CD4-positive, alpha-beta T cell treated with Interferon alpha-2 for 1 hour (primary cell): ENCODE measurements around the gene OIT3.
"Not testable (repeated sequence)": the region's sequence is repeated elsewhere in the genome, so short reads cannot be mapped to it uniquely, and the experiment has no call there.

ENCODE experiments used
- DNase-seq, 2 donors: peaks; one replicate each; pipeline ENCODE4 v3.0.0-alpha.2; 2020 to 2022

OIT3 gene

DNA sequence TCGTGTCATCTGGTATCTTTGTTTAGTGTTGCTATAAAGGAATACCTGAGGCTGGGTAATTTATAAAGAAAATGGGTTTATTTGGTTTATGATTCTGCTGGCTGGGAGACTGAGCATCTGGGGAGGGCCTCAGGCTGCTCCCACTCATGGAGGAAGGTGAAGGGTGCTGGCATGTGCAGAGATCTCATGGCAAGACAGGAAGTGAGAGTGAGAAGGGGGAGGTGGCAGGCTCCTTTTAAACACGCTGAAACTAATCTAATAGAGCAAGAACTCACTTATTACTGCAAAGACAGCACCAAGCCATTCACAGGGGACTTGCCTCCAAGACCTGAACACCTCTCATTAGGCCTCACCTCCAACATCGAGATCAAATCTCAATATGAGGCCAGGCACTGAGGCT is 11.3 kb downstream of the OIT3 start:
- no peak for DNase-seq

DNA sequence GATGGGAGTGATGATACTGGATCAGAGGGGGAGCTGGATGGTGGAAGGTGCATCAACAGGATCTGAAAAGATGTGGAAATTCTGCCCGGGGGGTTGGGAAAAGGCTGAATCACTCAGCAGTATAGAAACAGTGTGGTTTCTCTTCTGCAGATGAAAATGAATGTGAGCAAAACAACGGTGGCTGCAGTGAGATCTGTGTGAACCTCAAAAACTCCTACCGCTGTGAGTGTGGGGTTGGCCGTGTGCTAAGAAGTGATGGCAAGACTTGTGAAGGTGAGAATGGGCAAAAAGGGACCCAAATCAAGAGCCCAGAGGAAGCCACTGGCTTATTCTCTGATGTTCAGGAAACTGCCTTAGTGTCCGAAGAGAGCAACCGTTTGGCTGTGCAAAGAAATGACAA is 12.9 kb downstream of the OIT3 start:
- DNase-seq, result no peak

DNA sequence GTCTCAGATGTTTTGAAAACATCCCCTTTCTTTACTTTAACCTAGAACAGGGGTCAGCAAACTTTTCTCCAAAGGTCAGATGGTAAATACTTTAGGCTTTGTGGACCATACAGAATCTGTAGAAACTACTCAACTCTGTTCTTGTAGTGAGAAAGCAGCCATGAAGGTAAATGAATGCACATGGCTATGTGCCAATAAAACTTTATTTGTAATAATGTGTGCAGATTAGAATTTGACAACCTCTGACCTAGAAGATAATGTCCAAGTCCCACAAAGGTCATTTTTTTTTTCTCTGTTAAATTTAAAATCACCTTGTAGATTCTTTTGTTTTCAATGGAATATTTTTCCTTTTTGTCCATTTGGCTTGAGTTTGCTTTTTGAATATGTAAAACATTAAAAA is 17.2 kb downstream of the OIT3 start:
- DNase-seq, result no peak

DNA sequence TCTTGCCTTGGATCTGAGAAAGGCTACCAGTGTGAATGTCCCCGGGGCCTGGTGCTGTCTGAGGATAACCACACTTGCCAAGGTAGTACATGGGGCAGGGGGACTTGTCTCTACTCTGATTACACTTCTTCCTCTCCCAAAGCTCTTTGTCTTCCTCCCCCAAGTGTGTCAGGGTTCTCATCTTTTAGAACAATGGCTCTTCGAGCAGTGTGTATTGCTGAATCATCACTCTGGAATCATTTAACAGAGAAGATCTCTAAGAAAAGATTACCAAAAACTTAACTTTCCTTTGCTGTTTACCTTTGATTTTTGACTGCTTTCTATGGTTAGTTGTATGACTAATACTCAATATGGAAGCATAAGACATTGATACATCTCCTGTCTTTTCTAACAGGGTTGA is 18.2 kb downstream of the OIT3 start:
- DNase-seq, result no peak

DNA sequence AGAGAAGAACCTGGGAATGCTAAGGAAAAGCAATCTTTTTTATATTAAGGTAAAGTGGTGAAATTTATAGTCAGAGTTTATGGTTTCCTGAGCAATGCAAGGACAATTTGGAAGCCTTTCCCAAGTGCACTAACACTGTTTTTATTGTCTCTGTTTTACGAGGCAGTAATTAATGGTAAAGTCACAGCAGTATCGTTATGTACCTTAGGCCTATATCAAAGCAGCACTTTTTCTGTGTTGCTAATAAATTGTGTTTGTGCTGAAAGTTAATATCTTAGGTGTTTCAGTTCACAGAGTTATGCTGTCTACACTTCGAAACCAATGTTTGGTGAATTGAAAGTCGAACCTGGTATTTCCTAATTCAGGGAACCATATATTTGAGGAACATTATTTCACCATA is 19.2 kb downstream of the OIT3 start:
- DNase-seq, result no peak

DNA sequence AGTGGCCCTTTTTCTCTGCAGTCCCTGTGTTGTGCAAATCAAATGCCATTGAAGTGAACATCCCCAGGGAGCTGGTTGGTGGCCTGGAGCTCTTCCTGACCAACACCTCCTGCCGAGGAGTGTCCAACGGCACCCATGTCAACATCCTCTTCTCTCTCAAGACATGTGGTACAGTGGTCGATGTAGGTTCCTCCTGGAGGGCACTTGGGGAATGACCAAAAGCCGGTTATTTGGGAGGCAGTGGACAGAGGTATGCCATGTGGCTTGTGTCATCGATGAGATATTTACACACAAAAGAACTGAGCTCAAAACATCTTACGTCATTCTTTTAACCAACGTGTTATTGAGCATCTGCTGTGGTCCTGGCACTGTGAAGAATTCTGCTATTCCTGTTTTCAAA is 19.7 kb downstream of the OIT3 start:
- DNase-seq, result no peak

DNA sequence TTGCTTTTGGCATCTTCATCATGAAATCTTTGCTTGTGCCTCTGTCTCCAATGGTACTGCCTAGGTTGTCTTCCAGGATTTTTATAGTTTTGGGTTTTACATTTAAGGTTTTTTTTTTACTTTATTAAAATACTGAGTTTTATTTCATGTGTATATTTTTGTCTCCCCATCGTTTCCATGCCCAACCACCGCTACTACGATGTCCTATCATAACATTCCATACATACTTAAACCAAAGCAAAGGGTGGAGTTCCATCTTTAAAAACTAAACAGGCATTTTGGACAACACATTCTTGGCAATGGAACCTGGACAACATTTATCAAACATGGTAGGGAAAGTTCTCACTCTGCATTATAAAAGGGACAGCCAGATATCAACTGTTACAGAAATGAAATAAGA is 23.7 kb downstream of the OIT3 start:
- not testable (repeated sequence) for DNase-seq

DNA sequence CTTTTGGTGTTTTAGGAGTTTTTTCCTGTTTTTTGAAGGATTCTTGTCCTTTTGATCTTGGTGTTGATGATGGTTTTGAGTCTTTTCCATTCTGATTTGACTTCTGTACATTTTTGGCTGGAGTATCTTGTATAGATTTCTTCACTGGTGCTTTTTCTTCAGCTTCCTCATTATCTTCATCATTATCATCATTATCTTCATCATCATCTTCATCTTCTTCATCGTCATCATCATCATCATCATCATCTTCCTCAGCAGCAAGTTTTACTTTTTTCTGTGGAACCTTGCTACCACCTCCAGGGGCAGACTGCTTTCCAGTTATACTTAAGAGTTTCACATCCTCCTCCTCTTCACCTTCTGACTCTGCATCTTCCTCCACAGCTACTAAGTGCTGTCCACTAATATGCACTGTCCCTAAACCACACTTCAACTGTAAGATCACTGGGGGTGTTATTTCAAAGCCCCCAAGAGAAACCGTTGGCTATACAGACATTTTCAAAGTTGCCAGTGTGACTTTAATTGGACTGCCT is 24.3 kb downstream of the OIT3 start:
- not testable (repeated sequence) for DNase-seq

DNA sequence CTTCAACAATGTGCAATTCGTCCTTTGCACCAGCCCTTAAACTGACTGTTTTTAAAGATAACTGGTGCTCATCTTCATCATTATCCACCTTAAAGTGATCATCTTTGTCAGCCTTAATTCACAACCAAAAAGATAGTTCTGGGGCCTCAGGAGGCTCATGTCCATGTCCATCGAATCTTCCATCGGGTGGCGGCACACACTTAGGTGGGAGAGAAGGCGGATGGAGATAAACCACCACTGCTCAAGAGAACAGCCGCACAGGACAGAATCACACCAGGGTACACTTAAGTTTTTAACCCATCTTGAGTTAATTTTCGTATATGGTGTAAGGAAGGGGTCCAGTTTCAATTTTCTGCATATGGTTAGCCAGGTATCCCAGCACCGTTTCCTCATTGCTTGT is 24.8 kb downstream of the OIT3 start:
- no peak for DNase-seq

DNA sequence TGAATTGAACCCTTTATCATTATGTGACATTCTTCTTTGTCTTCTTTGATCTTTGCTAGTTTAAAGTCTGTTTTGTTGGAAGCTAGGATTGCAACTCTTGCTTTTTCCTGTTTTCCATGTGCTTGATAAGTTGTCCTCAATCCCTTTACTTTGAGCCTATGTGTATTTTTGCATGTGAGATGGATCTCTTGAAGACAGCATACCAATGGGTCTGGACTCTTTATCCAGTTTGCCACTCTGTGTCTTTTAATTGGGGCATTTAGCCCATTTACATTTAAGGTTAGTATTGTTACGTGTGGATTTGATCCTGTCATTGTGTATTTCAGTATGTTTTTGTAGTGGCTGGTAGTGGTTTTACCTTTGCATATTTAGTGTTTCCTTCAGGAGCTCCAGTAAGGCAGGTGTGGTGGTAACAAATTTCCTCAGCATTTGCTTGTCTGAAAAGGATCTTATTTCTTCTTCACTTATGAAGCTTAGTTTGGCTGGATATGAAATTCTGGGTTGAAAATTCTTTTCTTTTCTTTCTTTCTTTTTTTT is 27.7 kb downstream of the OIT3 start:
- not testable (repeated sequence) for DNase-seq

DNA sequence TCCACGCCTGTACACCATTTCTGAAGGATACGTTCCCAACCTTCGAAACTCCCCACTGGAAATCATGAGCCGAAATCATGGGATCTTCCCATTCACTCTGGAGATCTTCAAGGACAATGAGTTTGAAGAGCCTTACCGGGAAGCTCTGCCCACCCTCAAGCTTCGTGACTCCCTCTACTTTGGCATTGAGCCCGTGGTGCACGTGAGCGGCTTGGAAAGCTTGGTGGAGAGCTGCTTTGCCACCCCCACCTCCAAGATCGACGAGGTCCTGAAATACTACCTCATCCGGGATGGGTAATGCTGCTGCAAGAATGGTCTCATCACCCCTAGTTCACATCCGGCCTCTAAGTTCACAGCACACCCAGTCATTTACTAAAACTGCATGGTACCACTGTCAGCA is 30.8 kb downstream of the OIT3 start:
- DNase-seq, result no peak

DNA sequence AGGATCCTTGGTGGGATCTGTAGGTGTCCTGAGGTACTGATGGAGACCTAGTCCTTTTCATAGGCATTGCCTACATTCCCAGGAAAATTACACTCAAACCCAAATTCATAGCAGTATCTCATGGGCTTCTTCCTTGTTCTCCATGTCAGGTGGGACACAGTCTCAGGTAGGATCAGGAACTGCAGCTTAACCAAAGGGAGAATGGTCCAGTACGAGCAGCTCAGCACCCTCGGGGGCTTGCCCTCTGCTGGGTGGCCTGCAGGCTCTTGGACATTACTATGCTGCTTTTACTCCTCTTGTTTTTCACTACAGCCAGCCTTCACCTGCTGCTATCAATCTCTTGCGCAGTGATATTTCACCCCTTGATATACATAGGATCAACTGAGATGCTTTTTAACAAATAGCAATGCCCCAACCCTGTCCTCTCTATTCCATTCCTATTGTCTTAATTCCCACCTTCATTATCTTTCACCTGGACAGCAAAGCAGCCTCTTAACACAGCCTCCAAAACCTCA is 32.5 kb downstream of the OIT3 start:
- DNase-seq, result no peak

DNA sequence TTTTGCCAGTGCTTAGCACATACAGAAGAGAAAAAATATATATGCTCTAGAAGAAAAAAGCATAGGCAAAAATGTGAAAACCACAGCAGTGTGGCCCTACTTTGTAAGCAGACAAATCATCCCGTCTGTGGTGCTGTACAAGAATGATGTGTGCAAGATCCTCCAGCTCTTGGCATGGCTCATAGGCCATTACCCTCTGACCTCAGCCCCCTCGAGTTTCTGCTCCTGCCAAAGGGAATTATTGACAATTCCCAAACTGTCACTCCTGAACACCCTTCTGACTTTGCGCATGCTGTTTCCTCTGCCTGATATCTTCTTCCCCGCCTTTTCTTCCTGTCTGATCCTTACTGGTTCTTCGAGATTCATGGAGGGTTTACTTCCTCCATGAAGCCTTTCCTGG is 33.9 kb downstream of the OIT3 start:
- no peak for DNase-seq

DNA sequence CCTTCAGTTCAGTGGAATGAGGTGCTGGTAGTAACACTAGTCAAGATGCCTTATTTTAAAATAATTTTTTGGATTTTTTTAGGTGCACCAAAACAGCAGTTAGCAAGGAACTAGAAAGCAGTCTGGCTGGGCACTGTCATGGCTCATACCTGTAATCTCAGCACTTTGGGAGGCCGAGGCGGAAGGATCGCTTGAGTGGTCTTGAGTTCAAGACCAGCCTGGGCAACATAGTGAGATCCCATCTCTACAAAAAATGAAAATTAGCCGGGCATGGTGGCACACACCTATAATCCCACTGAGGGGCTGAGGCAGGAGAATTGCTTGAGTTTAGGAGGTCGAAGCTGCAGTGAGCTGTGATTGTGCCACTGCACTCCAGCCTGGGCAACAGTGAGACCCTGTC is 35.3 kb downstream of the OIT3 start:
- no peak for DNase-seq

DNA sequence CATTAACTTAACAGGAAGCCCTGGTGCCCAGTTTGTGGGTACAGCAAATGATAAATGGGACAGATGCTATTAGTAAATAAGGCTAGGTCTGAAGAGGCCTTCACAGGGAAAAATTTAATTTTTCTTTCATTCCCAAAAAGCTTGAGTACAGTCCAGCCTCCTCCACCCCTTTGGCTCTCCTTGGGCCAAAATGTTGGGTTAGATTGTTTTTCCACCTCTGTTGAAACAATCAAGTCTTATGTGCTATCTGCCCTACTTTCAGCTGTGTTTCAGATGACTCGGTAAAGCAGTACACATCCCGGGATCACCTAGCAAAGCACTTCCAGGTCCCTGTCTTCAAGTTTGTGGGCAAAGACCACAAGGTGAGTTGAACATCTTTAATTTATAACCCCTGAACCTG is 36.7 kb downstream of the OIT3 start:
- DNase-seq, result no peak

DNA sequence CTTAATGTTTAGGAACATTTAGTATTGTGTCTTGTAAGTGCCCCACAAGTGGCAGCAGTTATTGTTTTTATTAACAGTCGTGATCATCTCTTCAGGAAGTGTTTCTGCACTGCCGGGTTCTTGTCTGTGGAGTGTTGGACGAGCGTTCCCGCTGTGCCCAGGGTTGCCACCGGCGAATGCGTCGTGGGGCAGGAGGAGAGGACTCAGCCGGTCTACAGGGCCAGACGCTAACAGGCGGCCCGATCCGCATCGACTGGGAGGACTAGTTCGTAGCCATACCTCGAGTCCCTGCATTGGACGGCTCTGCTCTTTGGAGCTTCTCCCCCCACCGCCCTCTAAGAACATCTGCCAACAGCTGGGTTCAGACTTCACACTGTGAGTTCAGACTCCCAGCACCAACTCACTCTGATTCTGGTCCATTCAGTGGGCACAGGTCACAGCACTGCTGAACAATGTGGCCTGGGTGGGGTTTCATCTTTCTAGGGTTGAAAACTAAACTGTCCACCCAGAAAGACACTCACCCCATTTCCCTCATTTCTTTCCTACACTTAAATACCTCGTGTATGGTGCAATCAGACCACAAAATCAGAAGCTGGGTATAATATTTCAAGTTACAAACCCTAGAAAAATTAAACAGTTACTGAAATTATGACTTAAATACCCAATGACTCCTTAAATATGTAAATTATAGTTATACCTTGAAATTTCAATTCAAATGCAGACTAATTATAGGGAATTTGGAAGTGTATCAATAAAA is 38.9 kb downstream of the OIT3 start:
- DNase-seq, result no peak

DNA sequence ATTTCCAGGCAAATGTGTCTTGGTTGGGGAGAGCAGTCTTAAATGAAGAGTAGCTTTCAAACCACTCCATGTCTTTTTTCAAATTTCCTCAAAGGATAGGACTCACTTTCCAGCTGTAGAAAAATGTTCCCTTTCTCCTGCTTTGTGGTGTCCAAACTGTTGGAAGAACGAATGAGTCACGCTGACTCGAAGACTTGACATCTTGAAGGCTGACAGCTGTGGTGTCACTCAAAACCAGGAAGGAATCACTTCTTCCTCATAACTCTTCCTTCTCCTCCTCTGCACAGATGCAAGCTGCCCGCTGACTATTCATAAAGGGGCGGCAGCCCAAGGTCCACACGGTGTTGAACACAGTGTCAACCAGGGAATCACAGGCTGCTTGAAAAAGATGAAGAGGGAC is 41.8 kb downstream of the OIT3 start:
- no peak for DNase-seq

DNA sequence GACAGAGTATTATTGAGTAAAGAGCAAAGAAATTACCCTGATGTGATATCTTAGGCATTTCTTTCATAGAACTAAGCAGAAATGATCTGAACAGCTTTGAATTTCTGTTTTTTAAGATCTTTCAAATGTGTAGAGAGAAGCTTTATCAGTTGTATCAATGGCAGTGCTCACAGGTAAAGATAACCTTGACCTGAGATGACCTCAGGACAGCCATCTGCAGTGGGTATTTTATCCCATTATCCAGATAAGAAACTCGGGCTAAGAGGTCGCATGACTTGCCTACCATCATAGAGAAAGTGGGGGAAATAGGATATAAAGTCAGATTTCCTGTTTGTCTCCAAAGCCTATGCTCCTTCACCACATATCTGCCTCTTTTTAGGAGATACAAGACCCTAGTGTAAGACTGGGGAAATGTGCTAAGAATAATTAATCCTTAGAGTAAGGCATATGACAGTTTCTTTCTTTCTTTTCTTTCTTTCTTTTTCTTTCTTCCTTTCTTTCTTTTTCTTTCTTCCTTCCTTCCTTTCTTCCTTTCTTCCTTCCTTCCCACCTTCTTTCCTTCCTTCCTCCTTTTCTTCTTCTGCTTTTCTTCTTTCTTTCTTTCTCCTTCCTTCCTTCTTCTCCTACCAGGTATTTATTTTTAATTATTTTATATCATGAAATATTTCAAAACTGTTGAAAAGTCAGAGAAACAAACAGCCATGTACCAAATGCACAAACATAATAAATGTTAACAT is 50.1 kb downstream of the OIT3 start:
- no peak for DNase-seq

DNA sequence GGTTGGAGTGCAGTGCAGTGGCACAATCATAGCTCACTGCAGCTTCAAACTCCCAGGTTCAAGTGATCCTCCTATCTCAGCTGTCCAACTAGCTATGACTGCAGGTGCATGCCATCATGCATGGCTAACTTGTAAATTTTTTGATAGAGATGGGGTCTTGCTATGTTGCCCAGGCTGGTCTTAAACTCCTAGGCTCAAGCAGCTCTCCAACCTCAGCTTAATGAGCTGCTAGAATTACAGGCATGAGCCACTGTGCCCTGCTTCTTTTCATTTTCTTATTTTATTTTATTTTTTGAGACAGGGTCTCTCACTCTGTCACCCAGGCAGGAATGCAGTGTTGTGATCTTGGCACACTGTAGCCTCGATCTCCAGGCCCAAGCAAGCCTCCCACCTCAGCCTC is 53.4 kb downstream of the OIT3 start:
- no peak for DNase-seq

DNA sequence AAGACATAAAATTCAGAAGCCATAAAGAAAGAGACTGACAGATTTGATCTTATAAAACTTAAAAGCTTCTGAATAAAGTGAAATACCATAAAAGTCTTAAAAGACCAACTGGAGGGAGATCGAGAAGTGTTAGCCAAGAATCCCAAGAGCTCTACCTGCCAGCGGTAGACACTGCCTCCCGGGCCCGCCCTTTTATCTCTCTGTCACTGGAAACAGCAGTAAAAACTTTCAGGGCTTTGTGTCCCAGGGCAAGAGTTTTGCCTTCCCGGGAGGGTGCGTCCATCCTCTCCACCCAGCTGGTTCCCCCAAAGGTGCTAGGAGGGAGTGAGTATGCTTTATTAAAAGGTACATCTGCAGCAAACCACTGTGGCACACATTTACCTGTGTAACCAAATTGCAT is 55.2 kb downstream of the OIT3 start:
- no peak for DNase-seq

DNA sequence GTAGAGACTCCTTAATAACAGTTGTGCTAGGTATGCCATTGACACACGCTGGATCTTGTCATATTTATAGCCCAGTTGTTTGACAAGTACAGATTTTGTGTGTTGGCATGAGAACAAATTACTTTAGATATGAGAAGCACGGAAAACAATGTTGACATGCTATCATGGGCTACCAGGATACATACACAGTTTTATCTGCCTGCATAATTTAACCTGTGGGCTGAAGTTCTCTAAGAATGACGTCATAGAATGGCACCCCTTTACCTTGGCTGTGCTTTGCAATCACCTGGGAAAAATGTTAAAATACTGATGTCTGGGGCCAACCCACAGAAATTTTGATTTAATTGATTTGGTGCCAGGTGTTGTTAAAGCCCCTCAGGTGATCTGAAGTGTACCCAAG is 58.2 kb downstream of the OIT3 start:
- no peak for DNase-seq

DNA sequence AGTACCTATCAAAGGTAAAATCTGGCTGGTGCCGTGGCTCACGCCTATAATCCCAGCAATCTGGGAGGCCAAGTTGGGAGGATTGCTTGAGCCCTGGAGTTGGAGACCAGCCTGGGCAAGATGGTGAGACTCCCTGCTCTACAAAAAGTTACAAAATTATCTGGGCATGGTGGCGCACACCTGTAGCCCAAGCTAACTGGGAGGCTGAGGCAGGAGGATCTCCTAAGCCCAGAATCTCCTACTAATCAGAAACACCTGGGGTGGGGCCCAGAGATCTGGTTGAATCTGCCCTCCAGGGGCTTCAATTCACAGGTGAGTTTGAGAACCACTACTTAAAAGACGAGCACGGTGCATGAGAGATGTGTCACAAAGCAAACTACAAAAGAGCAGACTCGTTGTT is 58.6 kb downstream of the OIT3 start:
- DNase-seq, result no peak

DNA sequence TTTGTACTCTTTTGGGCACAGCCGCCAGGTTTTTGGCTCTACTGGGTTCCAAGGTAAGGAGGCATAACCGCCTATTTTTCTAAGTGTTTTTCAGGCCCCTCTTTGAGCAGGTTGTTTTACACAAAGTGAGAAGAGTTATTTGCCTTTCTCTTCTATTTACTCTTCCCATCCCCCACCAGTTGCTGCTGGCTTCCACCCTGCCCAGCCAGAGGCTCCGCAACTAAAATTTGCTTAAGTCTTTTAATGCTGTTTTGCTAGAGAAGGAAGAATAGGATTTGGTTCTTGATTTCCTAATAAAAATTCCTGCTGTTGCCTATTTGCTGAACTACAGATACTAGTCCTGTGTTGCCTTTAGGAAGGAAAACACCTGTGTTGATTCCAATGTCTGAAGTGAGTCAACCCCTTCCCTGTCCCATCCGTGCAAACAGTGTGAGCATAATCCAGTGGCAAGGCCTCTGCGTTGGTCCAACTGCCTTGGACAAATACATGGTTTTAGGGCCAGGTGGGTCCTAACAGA is 59.2 kb downstream of the OIT3 start:
- DNase-seq, result no peak

DNA sequence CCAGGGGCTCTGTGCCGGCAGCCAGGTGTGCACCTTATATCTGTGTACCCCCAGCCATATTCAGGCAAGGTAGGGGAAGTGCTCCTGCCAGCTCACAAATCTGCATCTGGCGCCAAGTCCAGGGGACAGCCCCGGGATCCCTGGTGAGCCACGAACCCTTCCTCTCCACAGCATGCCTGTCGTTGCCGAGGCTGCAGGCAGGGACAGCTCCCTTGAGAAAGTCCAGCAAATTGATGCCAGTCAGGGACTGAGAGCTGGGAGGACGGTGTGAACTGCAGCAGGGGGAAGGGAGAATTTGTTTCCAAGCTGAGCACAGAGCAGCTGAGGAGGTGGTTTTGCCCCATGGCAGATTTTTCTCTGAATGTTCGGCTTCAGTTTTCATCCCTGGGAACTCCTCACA is 60.1 kb downstream of the OIT3 start:
- DNase-seq, result no peak
